ENCODE measurements around the gene ORAI1. TPM values are rescaled to one million over a fixed set of nuclear protein-coding genes. Genes with fewer than 3 reads are reported as not detected.
A peak's percentile ranks its signal among the peaks of the same experiment; 100 is the strongest.
"Not testable (repeated sequence)": the region's sequence is repeated elsewhere in the genome, so short reads cannot be mapped to it uniquely, and the experiment has no call there.

The ORAI1 gene
- total RNA-seq, 1 experiment from 2014 or later: 28.1 TPM

- CTCF ChIA-PET: interaction anchor here (0.8 kb wide), 1 partner anchor 45 kb away, joined by 4 read pairs; no protein-coding TSS in a partner anchor
- TF ChIP-seq EZH2 (IDR thresholded peaks at IDR 0.05; ENCODE audit: low read depth): no peak
- no peak for TF ChIP-seq CTCF (conservative IDR thresholded peaks at IDR 0.05)
- H3K79me2 ChIP-seq (ENCODE audit: low read depth): peaks cover 3% of the 10 kb centered on the region; the same call in 1 of the 2 replicates
- no peak for DNase-seq
- H3K4me2 ChIP-seq: peak overlapping the region; percentile 99; the same call in 1 of the 2 replicates
- peaks cover 22% of the 10 kb centered on the region for H3K4me1 ChIP-seq (replicated peaks; ENCODE audit: insufficient read depth)
- H3K4me3 ChIP-seq: no peak overlapping the region
- POLR2A ChIA-PET (ENCODE audit: unreplicated experiment): no interaction called here
- no peaks in the 10 kb centered on the region for H3K36me3 ChIP-seq (ENCODE audit: low read depth)
- no peak overlapping the region for H3K27ac ChIP-seq
- no peak overlapping the region for H2AFZ ChIP-seq
- peaks cover 17% of the 10 kb centered on the region; the same call in 1 of the 2 replicates for H3F3A ChIP-seq (ENCODE audit: insufficient read depth, low read depth)
- no peaks in the 10 kb centered on the region for H3K27me3 ChIP-seq (ENCODE audit: insufficient read depth, low read depth)
- no peaks in the 10 kb centered on the region for H3K9me3 ChIP-seq (ENCODE audit: insufficient read depth, low read depth)
- H3K9me2 ChIP-seq (ENCODE audit: insufficient read depth): no peaks in the 10 kb centered on the region
- intact Hi-C loops (cut with micrococcal nuclease; ENCODE audit: unreplicated experiment): loop anchor here (5.0 kb wide), 2 partner anchors 45 to 685 kb away; partner anchors contain the start of genes ORAI1 and VPS33A
- no peaks in the 10 kb centered on the region for H4K20me1 ChIP-seq (ENCODE audit: insufficient read depth)
- no TSS peak for BruUV-seq (replicated peaks)
Measured at GRCh38 chr12:121581686-121582429, 44.5 kb upstream of the ORAI1 start.

GRCh38 chr12:121582583-121583333 is 43.6 kb upstream of the ORAI1 start:
- Histone ChIP-seq H3K4me2 (peak overlapping the region; percentile 24; the same call in 1 of the 2 replicates), H3K4me1 (replicated peaks; ENCODE audit: insufficient read depth) (peaks cover 14% of the 10 kb centered on the region), H3K27ac (no peak overlapping the region), H3K36me3 (ENCODE audit: low read depth) (no peaks in the 10 kb centered on the region), H2AFZ (no peak overlapping the region), H3F3A (ENCODE audit: insufficient read depth, low read depth) (peaks cover 11% of the 10 kb centered on the region; the same call in 1 of the 2 replicates), H4K20me1 (ENCODE audit: insufficient read depth) (no peaks in the 10 kb centered on the region), H3K4me3 (no peak overlapping the region), H3K9me2 (ENCODE audit: insufficient read depth) (no peaks in the 10 kb centered on the region), H3K79me2 (ENCODE audit: low read depth) (peaks cover 3% of the 10 kb centered on the region; the same call in 1 of the 2 replicates), H3K9me3 (ENCODE audit: insufficient read depth, low read depth) (no peaks in the 10 kb centered on the region), H3K27me3 (ENCODE audit: insufficient read depth, low read depth) (no peaks in the 10 kb centered on the region)
- BruUV-seq (replicated peaks): no TSS peak
- peak in 1 of 2 experiments; percentile 40 for DNase-seq
- TF ChIP-seq CTCF (conservative IDR thresholded peaks at IDR 0.05) (no peak), EZH2 (IDR thresholded peaks at IDR 0.05; ENCODE audit: low read depth) (no peak)
- ChIA-PET CTCF (no interaction called here), POLR2A (ENCODE audit: unreplicated experiment) (no interaction called here)
- intact Hi-C loops (cut with micrococcal nuclease; ENCODE audit: unreplicated experiment): loop anchor here (5.0 kb wide), 2 partner anchors 45 to 685 kb away; partner anchors contain the start of genes ORAI1 and VPS33A

- Histone ChIP-seq H3F3A (ENCODE audit: insufficient read depth, low read depth) (peaks cover 12% of the 10 kb centered on the region; the same call in 1 of the 2 replicates), H3K4me2 (0 out of 2 replicates have a peak overlapping the region, but pooled peaks have one; percentile 24)
- intact Hi-C loops (cut with micrococcal nuclease; ENCODE audit: unreplicated experiment): loop anchor here (5.0 kb wide), 2 partner anchors 44 to 684 kb away; partner anchors contain the start of genes ORAI1 and VPS33A
- BruUV-seq (replicated peaks); H3K27ac ChIP-seq; H3K79me2 ChIP-seq (ENCODE audit: low read depth); POLR2A ChIA-PET (ENCODE audit: unreplicated experiment); H3K9me3 ChIP-seq (ENCODE audit: insufficient read depth, low read depth); H3K4me1 ChIP-seq (replicated peaks; ENCODE audit: insufficient read depth); H3K4me3 ChIP-seq; DNase-seq; H2AFZ ChIP-seq; H4K20me1 ChIP-seq (ENCODE audit: insufficient read depth); H3K36me3 ChIP-seq (ENCODE audit: low read depth); H3K27me3 ChIP-seq (ENCODE audit: insufficient read depth, low read depth); H3K9me2 ChIP-seq (ENCODE audit: insufficient read depth): not testable (repeated sequence)
- CTCF ChIA-PET: interaction anchor here (0.6 kb wide), 1 partner anchor 40 kb away, joined by 5 read pairs; no protein-coding TSS in a partner anchor
Measured at GRCh38 chr12:121583334-121583661, 43.0 kb upstream of the ORAI1 start.

- not testable (repeated sequence) for H4K20me1 ChIP-seq (ENCODE audit: insufficient read depth); H3K36me3 ChIP-seq (ENCODE audit: low read depth); H3K27me3 ChIP-seq (ENCODE audit: insufficient read depth, low read depth); H3K9me2 ChIP-seq (ENCODE audit: insufficient read depth); H3K79me2 ChIP-seq (ENCODE audit: low read depth); BruUV-seq (replicated peaks); H3K9me3 ChIP-seq (ENCODE audit: insufficient read depth, low read depth); DNase-seq; H3K4me3 ChIP-seq; H3K27ac ChIP-seq; H2AFZ ChIP-seq; H3K4me2 ChIP-seq; H3K4me1 ChIP-seq (replicated peaks; ENCODE audit: insufficient read depth)
- H3F3A ChIP-seq (ENCODE audit: insufficient read depth, low read depth): peaks cover 12% of the 10 kb centered on the region; the same call in 1 of the 2 replicates
- ChIA-PET CTCF (interaction anchor here (0.6 kb wide), 1 partner anchor 142 kb away, joined by 3 read pairs; no protein-coding TSS in a partner anchor), POLR2A (ENCODE audit: unreplicated experiment) (interaction anchor here (0.6 kb wide), 1 partner anchor 18 kb away, joined by 3 read pairs; no protein-coding TSS in a partner anchor)
- intact Hi-C loops (cut with micrococcal nuclease; ENCODE audit: unreplicated experiment): loop anchor here (5.0 kb wide), 2 partner anchors 42 to 682 kb away; partner anchors contain the start of genes ORAI1 and VPS33A
Measured at GRCh38 chr12:121584885-121585284, 41.4 kb upstream of the ORAI1 start.
